ENCODE results near the gene ETHE1. TPM values are rescaled to one million over a fixed set of nuclear protein-coding genes. Genes with fewer than 3 reads are reported as not detected.

The ETHE1 gene
- total RNA-seq, 4 donors from 2014 or later: 33.7 to 54.5 (median 41.9) TPM

DNA sequence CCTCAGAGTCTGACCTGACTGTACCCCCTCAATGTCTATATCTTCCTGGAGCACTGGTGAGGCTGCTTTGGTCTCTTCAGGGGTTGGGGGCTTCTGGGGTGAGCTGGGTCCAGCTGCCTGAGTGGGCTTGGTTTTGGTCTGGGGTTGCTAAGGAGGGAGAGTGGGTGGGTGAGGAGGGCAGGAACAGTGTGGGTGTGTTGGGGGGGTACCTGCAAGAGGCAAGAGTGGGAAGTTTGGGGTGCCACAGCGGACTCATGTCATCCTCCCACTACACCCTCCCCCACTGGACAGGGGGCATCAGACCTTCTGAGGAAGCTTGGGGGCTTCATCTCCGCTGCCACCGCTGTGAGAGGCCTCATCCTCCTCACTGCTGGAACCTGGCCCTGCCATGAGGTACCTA lies 19.6 kb upstream of the ETHE1 start:
- WGBS, 2 donors: 97 to 100% methylated on average over 2 to 3 of the region's 3 CpGs

DNA sequence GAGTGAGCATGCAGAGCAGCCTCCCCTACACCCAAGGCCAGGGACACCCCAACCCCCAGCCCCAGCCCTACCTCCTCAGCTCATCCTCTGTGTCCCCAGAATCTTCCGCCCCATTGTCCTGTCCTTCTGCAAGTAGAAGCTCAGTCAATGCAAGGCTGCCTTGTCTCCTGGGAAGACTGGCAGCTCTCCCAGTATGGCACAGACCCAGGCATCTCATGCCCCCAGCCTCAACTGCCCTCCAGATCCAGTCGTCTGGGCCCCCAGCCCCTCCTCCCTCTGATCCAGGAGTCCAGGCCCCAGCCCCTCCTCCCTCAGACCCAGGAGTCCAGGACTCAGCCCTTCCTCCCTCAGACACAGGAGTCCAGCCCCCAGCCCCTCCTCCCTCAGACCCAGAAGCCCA lies 19.0 kb upstream of the ETHE1 start:
- no peaks in the 10 kb centered on the region for H3K27me3 ChIP-seq

More for the DNA sequence above, 19.6 kb upstream of the ETHE1 start:
- Histone ChIP-seq H3K27me3 (no peaks in the 10 kb centered on the region), H3K4me3 (no peak overlapping the region), H3K4me1 (no peaks in the 10 kb centered on the region), H3K27ac (no peak overlapping the region), H3K36me3 (peaks cover 0 to 89% (median 6%) of the 10 kb centered on the region in 3 donors), H3K9me3 (no peaks in the 10 kb centered on the region)
- DNase-seq (ENCODE audit: low spot score in 2 of 2): no peak
- no peak for TF ChIP-seq POLR2A (IDR thresholded peaks at IDR 0.05)

DNA sequence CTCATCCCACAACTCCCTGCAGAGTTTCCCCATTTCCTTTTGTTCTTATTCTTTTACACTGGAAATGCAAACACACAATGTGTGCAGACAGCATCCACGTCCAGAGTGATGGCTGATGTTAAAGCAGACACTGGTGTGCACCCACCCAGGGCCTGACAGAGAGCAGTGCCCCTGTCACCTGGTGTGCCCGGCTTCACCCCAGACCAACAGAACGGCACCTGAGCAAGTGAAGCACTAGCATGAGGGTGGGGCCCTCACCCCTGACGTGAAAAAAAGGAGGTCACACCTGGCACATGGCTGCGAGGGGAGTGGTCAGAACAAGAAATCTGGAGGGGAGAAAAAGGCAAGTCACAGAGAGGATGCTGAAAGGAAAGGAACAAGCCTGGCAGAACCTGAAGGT lies 18.3 kb upstream of the ETHE1 start:
- 80 to 86% methylated on average over 5 of the region's 5 CpGs for WGBS, 2 donors

More for the DNA sequence above, 19.0 kb upstream of the ETHE1 start:
- Histone ChIP-seq H3K4me1 (no peaks in the 10 kb centered on the region), H3K27ac (no peak overlapping the region), H3K36me3 (peaks cover 0 to 89% (median under 1%) of the 10 kb centered on the region in 3 donors), H3K4me3 (no peak overlapping the region), H3K9me3 (no peaks in the 10 kb centered on the region)
- TF ChIP-seq, protein P1, sequence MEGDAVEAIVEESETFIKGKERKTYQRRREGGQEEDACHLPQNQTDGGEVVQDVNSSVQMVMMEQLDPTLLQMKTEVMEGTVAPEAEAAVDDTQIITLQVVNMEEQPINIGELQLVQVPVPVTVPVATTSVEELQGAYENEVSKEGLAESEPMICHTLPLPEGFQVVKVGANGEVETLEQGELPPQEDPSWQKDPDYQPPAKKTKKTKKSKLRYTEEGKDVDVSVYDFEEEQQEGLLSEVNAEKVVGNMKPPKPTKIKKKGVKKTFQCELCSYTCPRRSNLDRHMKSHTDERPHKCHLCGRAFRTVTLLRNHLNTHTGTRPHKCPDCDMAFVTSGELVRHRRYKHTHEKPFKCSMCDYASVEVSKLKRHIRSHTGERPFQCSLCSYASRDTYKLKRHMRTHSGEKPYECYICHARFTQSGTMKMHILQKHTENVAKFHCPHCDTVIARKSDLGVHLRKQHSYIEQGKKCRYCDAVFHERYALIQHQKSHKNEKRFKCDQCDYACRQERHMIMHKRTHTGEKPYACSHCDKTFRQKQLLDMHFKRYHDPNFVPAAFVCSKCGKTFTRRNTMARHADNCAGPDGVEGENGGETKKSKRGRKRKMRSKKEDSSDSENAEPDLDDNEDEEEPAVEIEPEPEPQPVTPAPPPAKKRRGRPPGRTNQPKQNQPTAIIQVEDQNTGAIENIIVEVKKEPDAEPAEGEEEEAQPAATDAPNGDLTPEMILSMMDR (IDR thresholded peaks at IDR 0.05): no peak
- TF ChIP-seq EP300 (IDR thresholded peaks at IDR 0.05) (no peak), POLR2A (IDR thresholded peaks at IDR 0.05) (no peak)
- no peak for DNase-seq (ENCODE audit: low spot score in 2 of 2)
- 58 to 67% methylated on average over 2 of the region's 2 CpGs for WGBS, 2 donors

DNA sequence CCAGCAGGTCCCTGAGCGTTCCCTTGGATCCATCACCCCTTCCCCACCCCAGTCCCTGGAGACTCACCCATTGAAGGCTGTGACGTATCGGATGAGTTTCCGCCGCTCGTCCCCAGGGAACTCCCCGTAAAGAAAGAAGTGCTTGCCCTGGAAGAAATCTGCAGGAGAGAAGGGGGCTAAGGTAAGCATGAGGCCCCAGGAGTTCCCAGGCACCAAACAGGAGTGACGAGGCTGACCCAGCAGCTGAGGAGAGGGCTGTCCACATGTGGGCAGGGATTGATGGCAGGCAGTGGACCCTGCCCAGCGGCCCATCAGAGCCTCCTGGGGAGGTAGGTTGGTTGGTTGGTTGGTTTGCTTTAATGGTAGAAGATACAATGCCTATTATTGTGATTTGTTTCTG lies 17.1 kb upstream of the ETHE1 start:
- no peak for TF ChIP-seq POLR2A (IDR thresholded peaks at IDR 0.05)
- TF ChIP-seq, protein P1 (IDR thresholded peaks at IDR 0.05): no peak
- no peak for TF ChIP-seq EP300 (IDR thresholded peaks at IDR 0.05)
- Histone ChIP-seq H3K4me1 (no peaks in the 10 kb centered on the region), H3K9me3 (peaks cover 0 to 5% (median 0%) of the 10 kb centered on the region in 4 donors), H3K36me3 (peaks cover 0 to 89% (median 0%) of the 10 kb centered on the region in 3 donors), H3K27me3 (no peaks in the 10 kb centered on the region), H3K27ac (no peak overlapping the region), H3K4me3 (no peak overlapping the region)
- 88 to 92% methylated on average over 9 of the region's 9 CpGs for WGBS, 2 donors
- no peak for DNase-seq (ENCODE audit: low spot score in 2 of 2)

More for the DNA sequence above, 18.3 kb upstream of the ETHE1 start:
- Histone ChIP-seq H3K4me3 (no peak overlapping the region), H3K27me3 (no peaks in the 10 kb centered on the region), H3K4me1 (no peaks in the 10 kb centered on the region), H3K36me3 (peaks cover 0 to 89% (median 0%) of the 10 kb centered on the region in 3 donors), H3K27ac (no peak overlapping the region), H3K9me3 (no peaks in the 10 kb centered on the region)
- no peak for DNase-seq (ENCODE audit: low spot score in 2 of 2)
- no peak for TF ChIP-seq POLR2A (IDR thresholded peaks at IDR 0.05)
- TF ChIP-seq EP300 (IDR thresholded peaks at IDR 0.05): no peak

DNA sequence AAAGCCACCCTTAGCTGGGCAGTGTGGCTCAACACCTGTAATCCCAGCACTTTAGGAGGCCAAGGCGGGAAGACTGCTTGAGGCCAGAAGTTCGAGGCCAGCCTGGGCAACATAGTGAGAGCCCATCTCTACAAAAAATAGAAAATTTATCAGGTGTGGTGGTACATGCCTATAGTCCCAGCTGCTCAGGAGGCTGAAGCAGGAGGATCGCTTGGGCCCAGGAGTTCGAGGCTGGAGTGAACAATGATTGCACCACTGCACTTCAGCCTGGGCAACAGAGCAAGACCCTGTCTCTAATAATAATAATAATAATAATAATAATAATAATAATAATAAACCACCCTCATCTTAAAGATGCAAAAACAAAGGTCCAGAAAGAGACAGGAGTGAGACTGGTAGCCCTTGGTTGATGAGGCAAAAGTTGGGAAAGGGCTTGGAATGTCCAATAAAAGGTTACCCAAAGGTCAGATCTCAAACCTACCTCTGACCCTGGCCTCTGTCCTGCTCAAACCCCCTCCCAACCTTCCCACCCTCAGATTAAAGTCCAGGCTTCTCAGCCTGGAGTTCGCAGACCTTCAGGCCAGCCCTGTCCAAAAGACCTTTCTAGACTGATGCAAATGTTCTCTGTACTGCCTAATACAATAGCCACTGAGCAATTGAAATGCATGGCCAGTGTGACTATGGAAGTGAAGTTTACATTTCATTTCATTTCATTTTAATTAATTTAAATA lies 15.1 kb upstream of the ETHE1 start:
- H3K4me1 ChIP-seq: no peaks in the 10 kb centered on the region
- H3K27me3 ChIP-seq: no peaks in the 10 kb centered on the region
- no peak overlapping the region for H3K27ac ChIP-seq
- WGBS, 2 donors: 94 to 95% methylated on average over 5 of the region's 5 CpGs
- H3K9me3 ChIP-seq: peaks cover 0 to 14% (median 0%) of the 10 kb centered on the region in 4 donors
- H3K36me3 ChIP-seq: peaks cover 0 to 100% (median 0%) of the 10 kb centered on the region in 3 donors
- H3K4me3 ChIP-seq: no peak overlapping the region
- TF ChIP-seq, protein P1 (IDR thresholded peaks at IDR 0.05): no peak
- TF ChIP-seq POLR2A (IDR thresholded peaks at IDR 0.05): no peak
- no peak for TF ChIP-seq EP300 (IDR thresholded peaks at IDR 0.05)
- no peak for DNase-seq (ENCODE audit: low spot score in 2 of 2)

DNA sequence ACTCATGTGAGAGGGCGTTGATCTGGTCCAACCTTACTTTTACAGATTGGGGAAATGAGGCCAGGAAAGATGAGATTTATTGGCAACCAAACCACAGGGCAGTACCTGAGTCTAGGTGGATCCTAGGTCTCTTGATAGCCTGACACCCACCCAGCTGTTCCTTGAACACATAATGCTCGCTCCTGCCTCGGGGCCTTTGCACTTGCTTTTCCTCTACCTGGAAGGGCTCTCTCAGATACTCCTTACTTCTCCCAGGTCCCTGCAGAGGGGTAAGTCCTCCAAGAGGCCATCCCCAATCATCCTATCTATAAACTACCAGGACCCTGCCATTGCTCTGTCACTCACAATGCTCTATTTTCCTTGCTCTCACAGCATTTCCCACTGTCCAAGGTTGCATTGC lies 13.4 kb upstream of the ETHE1 start:
- Histone ChIP-seq H3K4me3 (no peak overlapping the region), H3K27ac (no peak overlapping the region), H3K36me3 (peaks cover 0 to 95% (median 0%) of the 10 kb centered on the region in 3 donors), H3K9me3 (peaks cover 0 to 14% (median 0%) of the 10 kb centered on the region in 4 donors), H3K4me1 (peaks cover 0 to 6% (median 4%) of the 10 kb centered on the region in 4 donors), H3K27me3 (no peaks in the 10 kb centered on the region)
- 93 to 95% methylated on average over 3 of the region's 3 CpGs for WGBS, 2 donors
- TF ChIP-seq, protein P1 (IDR thresholded peaks at IDR 0.05): no peak
- TF ChIP-seq POLR2A (IDR thresholded peaks at IDR 0.05): no peak
- DNase-seq (ENCODE audit: low spot score in 2 of 2): no peak
